NCI-H774 (cell line): ENCODE results near the gene NEUROD4.

Experiments
- DNase-seq: peaks from one replicate; lab custom pipeline; 2025; lab: John Stamatoyannopoulos, UW

NEUROD4 gene

DNA sequence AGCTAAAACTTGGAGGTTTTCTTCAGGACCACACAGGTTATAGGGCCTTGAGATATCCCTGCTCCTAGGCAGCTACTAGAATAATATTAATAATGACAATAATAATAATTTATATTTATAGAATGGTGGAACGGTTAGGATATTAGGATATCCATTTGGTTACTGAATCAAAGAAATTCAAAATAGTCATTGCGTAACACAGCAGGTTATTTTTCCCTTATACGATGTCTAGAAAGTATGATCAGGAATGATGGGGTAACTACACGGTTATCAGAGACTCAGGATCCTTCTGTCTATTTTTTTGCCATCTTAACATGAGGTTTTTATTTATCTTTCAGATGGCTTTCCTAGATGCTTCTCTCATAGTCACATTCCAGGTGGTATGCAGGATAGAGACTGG is 39.0 kb downstream of the NEUROD4 start:
- DNase-seq, result no peak

GRCh38 chr12:55060470-55060869 is 40.7 kb downstream of the NEUROD4 start:
- no peak for DNase-seq

GRCh38 chr12:55061024-55061423 is 41.2 kb downstream of the NEUROD4 start:
- DNase-seq, result no peak

DNA sequence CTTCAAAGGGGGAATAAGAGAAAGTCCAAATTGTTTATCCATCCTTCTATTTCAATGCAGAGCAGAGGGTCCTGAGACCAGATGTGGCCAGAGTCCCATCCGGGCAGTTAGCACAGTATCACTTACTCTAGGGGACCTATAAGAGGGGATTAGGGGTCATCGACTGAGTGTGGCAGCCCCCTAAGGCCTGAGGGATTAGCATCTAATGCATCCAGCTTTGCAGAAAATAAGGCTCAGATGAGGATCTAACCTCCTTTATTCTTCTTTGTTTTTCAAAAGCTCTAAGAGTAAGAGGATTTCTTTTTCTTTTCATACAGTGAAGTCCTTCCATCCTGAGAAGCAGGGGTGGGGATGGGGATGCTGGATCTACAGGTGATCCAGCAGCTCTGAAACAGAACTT is 43.5 kb downstream of the NEUROD4 start:
- no peak for DNase-seq

GRCh38 chr12:55065535-55065934 is 45.8 kb downstream of the NEUROD4 start:
- DNase-seq, result no peak

DNA sequence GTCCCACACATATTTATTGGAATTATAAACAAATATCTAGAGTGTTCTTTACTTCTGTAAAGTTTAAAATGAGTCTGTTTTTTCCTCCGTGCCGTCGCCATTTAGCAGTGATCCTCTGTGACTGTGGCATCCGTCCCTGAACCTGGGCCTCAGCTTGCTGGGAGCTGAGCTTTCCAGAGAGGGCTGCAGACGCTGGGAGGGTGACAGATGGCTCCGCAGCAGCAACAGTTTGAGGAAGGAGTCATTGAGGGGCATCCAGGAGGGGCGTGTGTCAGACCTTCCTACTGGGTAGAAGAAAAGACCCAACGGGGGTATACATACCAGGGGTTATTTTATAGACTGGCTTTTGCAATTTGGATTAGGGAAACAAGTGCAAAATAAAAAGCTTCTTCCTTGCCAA is 47.9 kb downstream of the NEUROD4 start:
- DNase-seq, result no peak

GRCh38 chr12:55068416-55069010 is 48.7 kb downstream of the NEUROD4 start:
- DNase-seq, result peak; percentile 72

- DNase-seq, result peak; percentile 54
Observed at GRCh38 chr12:55072083-55072482, 52.3 kb downstream of the NEUROD4 start.

DNA sequence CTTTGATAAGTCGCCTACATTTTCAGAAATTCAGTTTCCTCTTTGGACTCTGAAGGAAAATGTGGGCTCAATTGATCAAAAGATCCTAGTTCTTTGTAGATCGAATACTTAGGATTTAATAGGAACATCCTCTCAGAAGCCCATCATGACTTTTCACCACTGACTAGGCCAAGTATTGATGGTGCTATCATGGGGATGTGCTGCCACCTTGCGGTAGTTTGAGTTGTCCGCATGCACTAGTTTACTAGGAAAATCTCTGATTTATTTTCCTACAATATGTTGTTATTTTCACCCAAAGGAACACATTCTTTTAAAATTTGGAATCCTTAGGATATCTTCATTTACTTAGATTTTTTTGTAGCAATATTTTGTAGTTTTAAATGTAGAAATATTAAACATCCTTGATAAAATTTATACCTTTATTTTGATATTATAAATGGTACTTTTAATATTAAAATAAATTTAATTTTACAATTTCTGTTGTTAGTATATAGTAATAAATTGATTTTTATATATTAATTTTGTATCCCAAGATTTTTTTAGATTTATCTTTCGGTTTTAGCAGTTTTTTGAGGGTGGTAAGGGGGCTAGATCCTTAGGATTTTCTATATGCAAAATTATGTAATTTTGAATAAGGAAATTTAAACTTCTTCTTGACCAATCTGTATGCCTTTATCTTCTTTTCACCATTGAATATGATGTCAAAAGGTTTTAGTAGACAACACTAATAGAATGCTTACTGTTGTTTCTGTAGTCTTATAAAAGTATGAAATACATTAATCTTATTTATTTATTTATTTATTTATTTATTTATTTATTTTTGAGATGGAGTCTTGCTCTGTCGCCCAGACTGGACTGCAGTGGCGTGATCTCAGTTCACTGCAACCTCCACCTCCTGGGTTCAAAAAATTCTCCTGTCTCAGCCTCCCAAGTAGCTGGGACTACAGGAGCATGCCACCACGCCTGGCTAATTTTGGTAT is 53.6 kb downstream of the NEUROD4 start:
- DNase-seq, result peak; percentile 71

- no peak for DNase-seq
Observed at GRCh38 chr12:55074806-55075205, 55.0 kb downstream of the NEUROD4 start.
